NCI-H2029 treated with DMSO at 0.1 percent for 48 hours (cell line): Measurements from ENCODE around the gene XPNPEP3.
A peak's percentile ranks its signal among the peaks of the same experiment; 100 is the strongest.
"Not testable (repeated sequence)": the region's sequence is repeated elsewhere in the genome, so short reads cannot be mapped to it uniquely, and the experiment has no call there.

Experiments
- DNase-seq: peaks from one replicate; lab custom pipeline; 2025; lab: John Stamatoyannopoulos, UW

Gene XPNPEP3

DNA sequence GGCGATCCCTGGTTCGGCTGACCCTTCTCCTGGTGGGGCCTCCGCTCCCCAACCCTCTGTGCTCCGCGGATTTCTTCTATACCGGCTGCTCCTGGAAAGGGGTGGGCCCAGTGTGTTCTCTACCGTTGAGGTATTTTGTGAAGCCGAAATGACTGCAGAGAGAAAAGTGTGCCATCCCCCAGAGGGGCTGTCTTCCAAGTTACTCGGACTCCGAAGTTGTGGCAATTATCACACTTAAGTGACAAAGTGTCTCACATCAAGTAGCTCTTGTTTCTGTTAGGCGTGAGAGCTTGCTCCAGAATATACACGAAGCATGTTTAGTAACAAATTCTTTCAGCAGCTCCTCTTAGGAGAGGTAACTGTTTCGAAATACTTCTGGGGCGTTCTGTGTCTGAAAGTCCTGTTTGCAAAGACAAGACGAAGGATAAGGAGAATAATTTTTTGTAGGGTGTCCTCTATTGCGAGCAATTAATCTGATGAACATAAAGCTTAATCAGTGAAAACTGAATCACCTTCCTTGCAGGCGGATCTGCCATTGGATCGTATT is 434 bp downstream of the XPNPEP3 start:
- no peak for DNase-seq

DNA sequence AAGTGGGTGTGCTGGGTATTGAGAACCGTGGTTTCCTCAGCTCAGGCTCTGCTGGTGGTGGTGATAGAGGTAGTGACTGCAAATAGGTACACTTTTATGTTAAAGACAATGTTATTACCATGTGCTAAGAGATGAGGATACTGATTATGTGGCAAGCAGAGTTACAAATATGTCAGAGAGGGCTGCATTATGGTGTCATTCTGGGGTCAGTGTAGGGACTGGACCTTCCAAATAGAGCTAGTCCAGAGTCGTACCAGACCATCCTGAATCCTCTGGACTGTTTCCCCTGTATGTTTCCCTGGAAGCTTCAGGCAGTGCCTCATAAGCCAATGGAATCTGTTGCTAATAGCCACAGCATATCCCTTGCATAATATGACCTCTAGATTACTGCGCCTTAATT is 5.1 kb downstream of the XPNPEP3 start, which contains the start of gene DNAJB7:
TSS of gene DNAJB7 (minus strand) at position 101 of the 400 bp plus-strand sequence. CDS start 119 bp downstream, outside the sequence.
- no peak for DNase-seq

DNA sequence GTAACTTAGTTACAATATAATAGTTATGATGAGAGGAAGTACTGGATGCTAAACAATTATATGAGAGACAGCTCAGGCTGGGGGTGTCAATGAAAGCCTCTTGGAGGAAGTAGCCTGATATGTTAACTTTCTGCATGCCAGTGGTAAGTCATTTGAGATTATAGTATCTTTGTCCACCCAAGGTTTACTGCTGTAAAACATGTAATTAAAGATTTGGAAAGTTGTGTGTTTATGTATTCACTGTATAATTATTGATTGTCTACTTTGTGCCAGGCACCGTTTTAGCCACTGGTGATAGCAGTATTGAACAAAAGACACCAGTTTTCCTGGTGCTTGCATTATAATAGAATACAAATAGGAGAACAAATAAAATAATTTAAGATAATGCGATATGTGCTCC is 5.6 kb downstream of the XPNPEP3 start:
- DNase-seq = no peak

DNA sequence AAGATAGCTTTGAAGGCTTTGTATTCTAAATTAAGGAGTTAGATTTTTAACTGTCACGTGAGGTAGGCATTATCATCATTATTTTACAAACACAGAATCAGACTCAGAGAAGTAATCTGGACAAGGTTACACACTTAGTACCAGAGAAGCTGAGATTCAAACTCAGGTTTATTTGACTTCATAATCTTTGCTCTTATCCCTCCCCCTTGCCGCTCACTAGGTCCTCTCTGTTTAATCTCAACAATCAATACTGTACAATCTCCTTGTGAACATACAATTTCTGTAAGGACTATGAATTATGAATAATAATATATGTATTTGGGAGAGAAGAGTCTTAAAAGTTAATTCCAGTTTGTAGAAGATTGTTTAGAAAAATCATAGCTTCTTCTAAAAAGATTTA is 10.2 kb downstream of the XPNPEP3 start:
- no peak for DNase-seq

DNA sequence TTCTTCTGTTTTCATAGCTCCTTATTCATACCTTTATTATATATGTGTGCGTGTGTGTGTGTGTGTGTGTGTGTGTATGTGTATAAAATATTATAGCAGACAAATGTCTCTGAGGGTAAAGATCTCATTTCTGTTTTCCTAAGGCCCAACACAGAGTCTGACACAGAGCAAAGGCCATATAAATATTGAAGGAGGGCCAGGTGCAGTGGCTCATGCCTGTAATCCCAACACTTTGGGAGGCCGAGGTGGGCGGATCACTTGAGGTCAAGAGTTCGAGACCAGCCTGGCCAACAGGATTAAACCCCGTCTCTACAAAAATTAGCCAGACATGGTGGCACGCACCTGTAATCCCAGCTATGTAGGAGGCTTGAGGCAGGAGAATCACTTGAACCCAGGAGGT is 11.4 kb downstream of the XPNPEP3 start:
- DNase-seq = not testable (repeated sequence)

DNA sequence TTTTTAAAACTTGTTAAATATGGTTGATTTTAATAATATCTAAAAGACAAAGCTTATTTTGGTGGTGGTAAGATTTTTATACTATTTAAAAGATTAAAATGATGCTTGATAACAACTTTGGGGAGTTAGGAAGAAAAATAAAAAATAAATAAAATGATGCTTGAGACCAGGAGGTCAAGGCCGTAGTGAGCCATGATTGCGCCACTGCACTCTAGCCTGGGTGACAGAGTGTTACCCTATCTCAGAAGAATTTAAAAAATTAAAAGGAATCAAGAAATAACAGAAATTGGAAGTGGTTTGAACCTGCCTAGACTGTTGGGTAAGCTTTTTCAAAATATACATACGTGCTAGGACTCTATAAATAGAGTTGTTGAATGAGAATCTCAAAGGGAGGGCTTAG is 17.1 kb downstream of the XPNPEP3 start:
- no peak for DNase-seq

DNA sequence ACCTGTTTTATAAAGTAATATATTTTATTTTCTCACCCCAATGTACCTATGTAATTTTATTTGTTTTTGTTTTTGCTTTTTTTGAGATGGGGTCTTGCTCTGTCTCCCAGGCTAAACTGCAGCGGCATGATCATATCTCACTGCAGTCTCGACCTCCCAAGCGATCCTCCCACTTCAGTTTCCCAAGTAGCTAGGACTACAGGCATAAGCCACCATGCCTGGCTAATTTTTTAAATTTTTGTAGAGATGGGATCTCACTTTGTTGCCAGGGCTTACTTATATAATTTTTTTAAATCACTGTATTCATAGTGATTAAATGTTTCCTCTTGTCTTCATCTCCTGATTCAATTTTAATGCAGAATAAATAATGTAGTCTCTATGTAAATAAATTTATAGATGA is 18.2 kb downstream of the XPNPEP3 start:
- DNase-seq = no peak

DNA sequence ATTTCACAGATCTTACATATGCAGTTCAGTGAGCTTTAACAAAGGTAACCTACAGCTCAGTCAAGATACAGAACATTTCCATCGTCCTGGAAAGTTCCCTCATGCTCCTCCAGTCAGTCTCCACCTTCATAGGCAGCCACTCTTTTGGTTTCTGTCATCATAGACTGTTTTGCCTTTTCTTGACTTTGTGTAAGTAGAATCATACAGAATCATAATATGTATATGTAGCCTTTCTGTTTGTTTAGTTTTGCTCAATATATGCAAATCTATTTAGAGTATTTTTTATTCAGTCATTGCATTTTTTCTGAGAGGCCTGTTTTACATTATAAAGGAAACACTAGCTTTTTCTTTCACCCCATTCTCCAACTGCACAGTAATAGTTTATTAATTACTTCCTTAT is 20.0 kb downstream of the XPNPEP3 start:
- DNase-seq = no peak

DNA sequence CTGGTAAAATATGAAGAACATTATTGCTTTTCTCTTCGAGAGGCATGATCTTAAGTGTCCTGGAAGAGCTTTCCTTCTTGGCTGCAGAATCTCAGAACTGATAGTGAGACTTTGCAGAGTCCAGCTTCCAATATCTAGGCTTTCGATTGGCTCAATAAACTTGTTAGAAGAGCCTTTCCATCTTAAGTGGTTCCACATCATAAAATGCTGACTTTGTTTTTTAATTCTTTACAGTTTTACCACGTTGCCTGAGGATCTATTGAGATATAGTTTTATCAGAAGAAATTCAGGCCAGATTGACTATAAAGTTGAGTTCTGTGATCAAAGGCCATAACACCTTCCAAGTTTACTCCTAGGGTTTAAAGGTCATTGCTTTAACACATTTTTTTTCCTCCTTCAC is 20.5 kb downstream of the XPNPEP3 start:
- DNase-seq = no peak

DNA sequence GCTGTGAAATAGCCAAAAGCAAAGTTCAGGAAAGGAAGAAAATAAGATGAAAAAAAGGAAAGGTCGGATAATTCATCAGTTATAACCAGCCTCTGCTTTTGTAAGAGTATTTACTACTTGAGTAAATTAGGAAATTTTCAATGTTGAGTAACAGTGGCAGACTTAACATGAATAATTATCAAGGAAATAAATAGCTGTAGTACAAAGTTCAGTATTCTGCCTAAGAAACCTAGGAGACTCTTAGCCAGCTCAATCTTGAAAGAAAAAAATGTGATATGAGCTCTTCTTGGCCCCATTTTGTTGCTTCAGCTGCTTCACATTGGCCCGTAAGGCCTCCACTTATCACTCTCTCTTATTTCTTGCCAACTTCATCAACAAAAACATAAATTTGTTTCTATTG is 22.0 kb downstream of the XPNPEP3 start:
- no peak for DNase-seq

DNA sequence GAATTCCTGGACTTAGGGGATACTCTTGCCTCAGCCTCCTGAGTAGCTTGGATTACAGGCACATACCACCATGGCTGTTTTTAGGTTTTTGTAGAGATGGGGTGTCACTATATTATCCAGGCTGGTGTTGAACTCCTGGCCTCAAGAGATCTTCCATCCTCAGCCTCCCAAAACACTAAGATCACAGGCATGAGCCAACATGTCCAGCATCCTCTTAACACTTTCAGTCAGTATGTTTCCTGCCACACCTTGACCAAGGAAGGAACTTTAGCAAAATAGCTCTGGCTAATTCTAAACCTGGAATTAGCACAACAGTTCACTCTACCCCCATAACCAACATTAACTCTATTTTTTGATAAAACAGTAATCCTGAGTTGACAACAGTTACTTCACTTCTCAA is 32.2 kb downstream of the XPNPEP3 start:
- DNase-seq = no peak

DNA sequence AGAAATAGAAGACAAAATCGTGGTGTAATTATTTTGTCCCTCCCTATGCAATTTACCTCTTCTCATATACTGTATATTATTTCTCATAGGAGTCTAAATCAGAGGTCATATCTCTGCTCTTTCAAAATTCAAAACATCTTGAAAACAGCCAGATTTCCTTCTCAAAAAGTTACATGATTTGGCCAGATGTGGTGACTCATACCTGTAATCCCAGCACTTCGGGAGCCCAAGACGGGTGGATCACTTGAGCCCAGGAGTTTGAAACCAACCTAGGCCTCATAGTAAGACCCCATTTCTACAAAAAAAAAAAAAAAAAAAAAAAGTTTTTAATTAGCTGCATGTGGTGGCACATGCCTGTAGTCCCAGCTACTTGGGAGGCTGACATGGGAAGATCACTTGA is 33.9 kb downstream of the XPNPEP3 start:
- no peak for DNase-seq

DNA sequence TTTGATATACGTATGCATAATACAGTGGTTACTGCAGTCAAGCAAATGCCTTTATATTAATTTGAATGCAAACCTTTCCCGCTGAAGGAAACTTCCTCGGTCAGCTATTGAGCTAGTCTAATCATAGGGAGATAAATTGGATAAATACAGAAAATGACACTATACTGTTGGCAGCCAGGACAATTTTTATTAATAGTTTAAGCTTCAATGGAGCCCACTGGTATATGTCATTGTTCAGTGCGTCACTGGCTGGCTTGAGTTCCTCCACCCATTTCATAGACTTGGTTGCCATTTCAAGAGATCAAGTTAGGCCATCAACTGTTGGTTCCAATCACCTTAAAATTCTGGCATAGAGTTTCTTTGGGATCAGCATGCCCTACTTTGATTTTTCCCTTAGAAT is 37.5 kb downstream of the XPNPEP3 start:
- DNase-seq = no peak

DNA sequence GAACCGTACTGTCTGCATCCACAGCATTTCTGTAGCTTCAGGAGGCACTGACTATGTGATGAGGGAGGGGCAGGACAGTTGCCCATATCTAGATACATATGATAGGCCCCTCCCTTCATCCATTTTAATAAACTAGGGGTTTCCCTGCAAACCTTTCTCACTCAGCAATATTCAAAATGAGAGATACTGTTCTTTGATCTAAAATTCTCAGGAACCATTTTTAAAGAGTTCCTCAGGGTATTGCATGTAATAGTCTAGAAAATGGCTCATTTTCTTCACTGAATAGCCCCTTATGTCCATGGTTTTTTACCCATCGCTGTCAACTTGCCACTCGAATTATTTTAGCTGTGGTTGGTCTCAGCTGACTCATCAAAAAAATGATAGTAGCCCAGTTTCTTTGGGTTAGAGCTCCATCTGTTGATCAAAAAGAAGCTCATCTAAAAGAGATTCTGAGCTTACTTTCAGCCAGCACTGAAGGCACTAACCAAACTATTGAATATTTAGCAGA is 42.0 kb downstream of the XPNPEP3 start:
- DNase-seq = no peak

DNA sequence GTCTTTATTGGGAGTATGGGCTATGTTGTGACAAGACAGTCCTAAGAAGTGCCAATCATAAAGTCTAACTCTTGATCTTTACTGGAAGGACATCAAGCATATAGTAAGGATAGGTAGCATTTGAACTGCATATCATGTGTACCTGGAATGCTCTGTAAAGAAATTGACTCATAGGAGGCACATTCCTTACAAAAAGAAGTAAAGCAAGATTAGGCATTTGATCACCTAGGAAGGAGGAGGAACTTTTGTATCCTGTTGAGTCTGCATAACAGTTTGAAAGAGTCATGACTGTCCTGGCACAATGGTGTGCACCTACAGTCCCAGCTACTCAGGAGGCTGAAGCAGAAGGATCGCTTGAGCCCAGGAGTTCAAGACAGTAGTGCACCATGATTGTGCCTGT is 47.2 kb downstream of the XPNPEP3 start:
- DNase-seq = no peak

DNA sequence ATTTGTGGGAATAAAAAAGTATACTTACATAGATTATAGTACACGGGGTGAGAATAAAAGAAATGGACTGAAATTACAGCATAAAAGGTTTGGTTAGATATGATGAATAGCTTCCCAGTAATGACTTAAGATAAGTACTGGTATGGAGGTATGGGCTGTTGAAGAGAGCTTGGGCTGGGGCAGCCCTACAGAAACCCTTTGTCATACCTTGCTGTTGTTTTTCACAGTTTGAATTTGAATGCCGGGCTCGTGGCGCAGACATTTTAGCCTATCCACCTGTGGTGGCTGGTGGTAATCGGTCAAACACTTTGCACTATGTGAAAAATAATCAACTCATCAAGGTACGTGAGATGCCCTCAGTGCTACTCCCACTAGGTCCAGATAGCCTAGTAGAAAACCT is 51.9 kb downstream of the XPNPEP3 start:
- DNase-seq = no peak

DNA sequence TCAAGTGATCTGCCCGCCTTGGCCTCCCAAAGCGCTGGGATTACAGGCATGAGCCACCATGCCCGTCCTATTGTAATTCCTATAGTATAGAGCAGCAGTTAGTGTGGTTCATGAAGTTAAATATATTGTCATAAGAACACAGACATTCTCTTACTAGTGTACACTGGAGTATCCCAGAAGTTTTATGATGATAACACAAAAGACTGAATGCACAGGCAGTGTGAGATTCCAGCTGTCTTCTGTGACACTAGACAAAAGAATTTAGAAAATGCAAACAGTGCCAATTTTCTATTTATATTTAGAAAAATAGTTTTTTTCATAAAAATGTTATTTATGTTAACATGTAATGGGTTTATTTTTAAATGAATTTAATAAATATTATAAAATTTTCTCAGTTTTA is 54.8 kb downstream of the XPNPEP3 start:
- DNase-seq = no peak

DNA sequence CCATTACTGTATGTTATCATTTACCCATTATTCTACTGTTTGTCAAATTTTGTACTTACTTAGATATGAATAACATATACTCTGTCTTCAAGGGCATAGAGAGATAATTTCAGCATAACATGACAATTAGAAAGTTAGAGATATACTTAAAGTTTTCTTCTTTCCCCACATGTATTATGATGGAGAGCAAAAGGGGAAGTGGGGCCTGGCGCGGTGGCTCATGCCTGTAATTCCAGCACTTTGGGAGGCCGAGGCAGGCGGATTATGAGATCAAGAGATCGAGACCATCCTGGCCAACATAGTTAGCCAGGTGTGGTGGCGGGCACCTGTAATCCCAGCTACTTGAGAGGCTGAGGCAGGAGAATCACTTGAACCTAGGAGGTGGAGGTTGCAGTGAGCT is 56.0 kb downstream of the XPNPEP3 start:
- not testable (repeated sequence) for DNase-seq

DNA sequence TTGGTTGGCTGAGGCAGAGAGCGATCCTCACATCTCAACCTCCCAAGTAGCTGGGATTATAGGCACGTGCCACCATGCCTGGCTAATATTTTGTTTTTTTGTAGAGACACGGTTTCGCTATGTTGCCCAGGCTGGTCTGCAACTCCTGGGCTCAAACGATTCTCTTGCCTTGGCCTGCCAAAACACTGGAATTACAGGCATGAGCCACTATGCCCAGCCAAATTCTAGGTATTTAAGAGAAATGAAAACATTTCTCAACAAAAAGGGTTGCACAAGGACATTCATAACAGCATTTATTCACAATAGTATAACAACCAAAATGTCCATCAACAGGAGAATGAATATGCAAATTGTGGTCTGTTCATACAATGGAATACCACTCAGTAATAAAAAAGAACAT is 62.5 kb downstream of the XPNPEP3 start:
- no peak for DNase-seq

DNA sequence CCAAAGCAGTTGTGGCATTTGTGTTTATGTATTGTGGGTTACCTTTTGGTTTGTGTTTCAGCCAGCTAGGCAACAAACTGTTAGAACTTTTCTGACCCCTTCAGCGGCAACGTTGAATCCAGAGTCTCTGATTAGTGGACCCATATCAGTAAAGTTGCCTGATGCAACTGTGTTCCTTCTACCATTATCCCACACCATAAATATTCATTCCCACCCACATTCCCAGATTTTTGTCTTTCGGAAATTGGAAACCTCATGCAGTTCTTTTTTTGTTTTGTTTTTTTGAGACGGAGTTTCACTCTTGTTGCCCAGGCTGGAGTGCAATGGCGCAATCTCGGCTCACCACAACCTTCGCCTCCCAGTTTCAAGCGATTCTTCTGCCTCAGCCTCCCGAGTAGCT is 63.6 kb downstream of the XPNPEP3 start:
- DNase-seq = no peak

DNA sequence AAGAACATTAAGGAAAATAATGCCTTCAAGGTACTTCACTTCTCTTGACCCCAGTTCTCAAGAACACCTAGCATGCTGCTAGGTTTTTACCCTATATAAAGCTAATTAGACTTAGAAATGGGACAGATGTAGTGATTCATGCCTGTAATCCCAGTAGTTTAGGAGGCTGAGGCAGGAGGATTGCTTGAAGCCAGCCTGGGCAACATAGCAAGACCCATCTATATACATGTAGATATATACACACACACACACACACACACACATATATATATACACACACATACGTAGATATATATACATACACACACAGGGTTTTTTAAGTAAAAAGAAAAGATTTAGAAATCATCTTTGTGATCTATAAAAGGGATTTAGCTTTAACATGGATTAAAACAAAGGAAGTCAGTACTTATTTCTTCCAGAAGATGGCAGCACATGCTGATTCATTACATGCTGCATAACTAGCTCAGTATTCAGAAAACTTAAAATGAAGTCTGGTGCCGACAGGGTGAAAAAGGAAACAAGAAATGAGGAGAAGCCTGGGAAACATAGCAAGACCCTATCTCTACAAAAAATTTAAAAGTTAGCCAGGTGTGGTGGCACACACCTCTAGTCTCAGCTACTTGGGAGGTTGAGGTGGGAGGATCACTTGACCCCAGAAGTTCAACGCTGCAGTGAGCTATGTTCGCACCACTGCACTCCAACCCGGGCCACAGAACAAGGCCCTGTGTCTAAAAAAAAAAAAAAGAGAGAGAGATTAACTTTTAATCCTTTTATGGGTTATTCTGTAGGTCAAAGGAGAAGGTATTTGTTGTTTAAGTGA is 65.7 kb downstream of the XPNPEP3 start:
- peak; percentile 43 for DNase-seq

DNA sequence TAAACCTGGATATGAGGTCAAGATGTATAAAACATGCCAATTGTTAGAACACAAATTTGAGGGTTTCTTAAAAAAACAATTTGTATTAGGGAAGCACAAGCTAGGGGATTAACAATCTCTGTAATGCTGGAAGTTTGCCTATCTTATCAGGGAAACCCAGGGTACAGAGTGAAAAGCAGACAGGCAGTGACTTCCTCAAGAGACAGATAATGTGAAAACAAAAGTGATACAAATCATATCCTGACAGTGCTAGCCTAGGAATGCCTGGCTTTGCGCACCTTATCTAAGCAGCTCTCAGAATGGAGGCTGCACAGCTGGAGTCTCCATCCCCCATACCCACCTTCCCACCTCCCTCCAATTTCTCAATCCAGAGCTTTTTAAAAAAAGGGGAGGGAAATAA is 71.7 kb downstream of the XPNPEP3 start:
- DNase-seq = no peak

DNA sequence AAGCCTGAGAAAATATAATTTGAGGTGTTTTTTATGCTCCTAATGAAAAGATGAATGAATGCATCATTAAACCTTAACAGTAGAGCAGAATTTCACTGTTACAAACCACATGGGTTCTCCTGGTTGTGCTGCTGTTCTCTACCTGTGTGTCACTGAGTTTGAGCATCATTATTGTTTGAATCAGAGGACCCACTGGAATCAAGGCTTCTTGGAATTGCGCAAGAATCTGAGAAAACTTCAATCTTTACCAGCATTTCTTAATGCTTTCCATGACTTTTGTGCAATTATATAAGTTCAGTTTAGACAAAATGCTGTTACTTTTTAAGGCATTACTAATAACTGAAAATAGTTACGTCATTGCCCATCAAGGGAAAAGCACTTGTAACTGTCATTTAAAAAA is 75.4 kb downstream of the XPNPEP3 start:
- no peak for DNase-seq

DNA sequence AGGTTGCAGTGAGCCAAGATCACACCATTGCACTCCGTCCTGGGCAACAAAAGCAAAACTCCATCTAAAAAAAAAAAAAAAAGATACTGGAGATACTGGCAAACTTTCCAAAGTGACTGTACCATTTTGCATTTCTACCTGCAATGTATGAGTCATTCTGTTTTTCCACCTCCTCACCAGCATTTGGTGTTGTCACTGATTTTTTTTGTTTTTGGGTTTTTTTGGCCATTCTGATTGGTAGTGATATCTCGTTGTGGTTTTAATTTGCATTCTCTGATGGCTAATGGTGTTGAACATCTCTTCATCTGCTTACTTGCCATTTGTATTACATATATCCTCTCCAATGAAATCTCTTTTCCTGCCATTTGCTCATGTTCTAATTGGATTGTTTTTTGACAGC is 82.3 kb downstream of the XPNPEP3 start:
- no peak for DNase-seq
